Neural cell (in vitro differentiated cells): ENCODE data around the gene PHOSPHO2.

Experiments
- CTCF ChIP-seq: fragments of 450-650 bp; IDR thresholded peaks from 2 replicates; pipeline ENCODE4 v1.5.1; 2014; ENCODE audit warnings: antibody characterized with exemption, mild to moderate bottlenecking, moderate library complexity; ENCODE audit not compliant: poor library complexity, severe bottlenecking
- POLR2AphosphoS5 ChIP-seq: IDR thresholded peaks from 2 replicates; pipeline ENCODE4 v1.6.1; 2012
- RAD21 ChIP-seq: fragments of 450-650 bp; conservative IDR thresholded peaks from 2 replicates; pipeline ENCODE4 v1.6.1; 2014; ENCODE audit warnings: antibody characterized with exemption, mild to moderate bottlenecking, moderate library complexity
- SMC3 ChIP-seq: fragments of 450-650 bp; conservative IDR thresholded peaks from 2 replicates; pipeline ENCODE4 v1.6.1; 2014; ENCODE audit warnings: antibody characterized with exemption, mild to moderate bottlenecking, moderate library complexity; ENCODE audit not compliant: poor library complexity

GRCh38 chr2:169735623-169736022 lies 41.4 kb downstream of the PHOSPHO2 start:
- TF ChIP-seq CTCF: no peak
- no peak for TF ChIP-seq RAD21
- TF ChIP-seq POLR2AphosphoS5: no peak
- TF ChIP-seq SMC3: no peak
